ENCODE results near the gene ATP6AP1.

The ATP6AP1 gene

GRCh38 chrX:154457491-154458115 is 29.1 kb downstream of the ATP6AP1 start:
- no peaks in the 10 kb centered on the region for H3K27me3 ChIP-seq (ENCODE audit: control insufficient read depth, low read length)
- H3K9me2 ChIP-seq (replicated peaks; ENCODE audit: control insufficient read depth, low read length) = no peaks in the 10 kb centered on the region
- H3K4me3 ChIP-seq (ENCODE audit: low read length) = peak overlapping the region; percentile 80
- peak overlapping the region; percentile 58 for H3K4me2 ChIP-seq (ENCODE audit: low read length)
- H4K20me1 ChIP-seq (ENCODE audit: control insufficient read depth, insufficient read depth, low read depth, low read length) = no peaks in the 10 kb centered on the region
- H3K9me3 ChIP-seq (ENCODE audit: control insufficient read depth, insufficient read depth, low read length) = no peaks in the 10 kb centered on the region
- no peaks in the 10 kb centered on the region for H3K36me3 ChIP-seq (ENCODE audit: control insufficient read depth, low read length)
- H3K27ac ChIP-seq (ENCODE audit: low read depth, low read length) = no peak overlapping the region
- TF ChIP-seq CTCF (IDR thresholded peaks at IDR 0.05; ENCODE audit: low read depth, low read length, poor library complexity, severe bottlenecking) = no peak
- no peak for TF ChIP-seq EZH2phosphoT487 (IDR thresholded peaks at IDR 0.05; ENCODE audit: borderline replicate concordance, low read length)
- peaks cover 11% of the 10 kb centered on the region for H3K4me1 ChIP-seq (ENCODE audit: control insufficient read depth, low read length)
- H3F3A ChIP-seq (ENCODE audit: control insufficient read depth, insufficient read depth) = no peaks in the 10 kb centered on the region
- H3K79me2 ChIP-seq (ENCODE audit: control insufficient read depth, low read length) = peaks cover 14% of the 10 kb centered on the region

GRCh38 chrX:154458116-154458953 is 29.9 kb downstream of the ATP6AP1 start, which contains the start of gene PLXNA3:
PLXNA3 (plus strand) TSS chrX:154458281; CDS start chrX:154460184, 1,903 bp downstream.
- Histone ChIP-seq H3K4me2 (ENCODE audit: low read length) (peak within 1 kb of the TSS; percentile 75), H3K4me1 (ENCODE audit: control insufficient read depth, low read length) (peaks cover 11% of the 10 kb centered on the region), H3K9me3 (ENCODE audit: control insufficient read depth, insufficient read depth, low read length) (no peaks in the 10 kb centered on the region), H3K79me2 (ENCODE audit: control insufficient read depth, low read length) (peaks cover 14% of the 10 kb centered on the region), H3K4me3 (ENCODE audit: low read length) (peak within 1 kb of the TSS; percentile 80), H3K9me2 (replicated peaks; ENCODE audit: control insufficient read depth, low read length) (no peaks in the 10 kb centered on the region), H3K27ac (ENCODE audit: low read depth, low read length) (no peak within 1 kb of the TSS), H4K20me1 (ENCODE audit: control insufficient read depth, insufficient read depth, low read depth, low read length) (no peaks in the 10 kb centered on the region), H3F3A (ENCODE audit: control insufficient read depth, insufficient read depth) (no peaks in the 10 kb centered on the region), H3K27me3 (ENCODE audit: control insufficient read depth, low read length) (no peaks in the 10 kb centered on the region), H3K36me3 (ENCODE audit: control insufficient read depth, low read length) (no peaks in the 10 kb centered on the region)
- TF ChIP-seq EZH2phosphoT487 (IDR thresholded peaks at IDR 0.05; ENCODE audit: borderline replicate concordance, low read length) = no peak
- TF ChIP-seq CTCF (IDR thresholded peaks at IDR 0.05; ENCODE audit: low read depth, low read length, poor library complexity, severe bottlenecking) = no peak

GRCh38 chrX:154458954-154459778 is 30.7 kb downstream of the ATP6AP1 start:
- H3K36me3 ChIP-seq (ENCODE audit: control insufficient read depth, low read length) = no peaks in the 10 kb centered on the region
- no peak overlapping the region for H3K27ac ChIP-seq (ENCODE audit: low read depth, low read length)
- peaks cover 14% of the 10 kb centered on the region for H3K79me2 ChIP-seq (ENCODE audit: control insufficient read depth, low read length)
- H3K9me2 ChIP-seq (replicated peaks; ENCODE audit: control insufficient read depth, low read length) = no peaks in the 10 kb centered on the region
- peak overlapping the region; percentile 75 for H3K4me2 ChIP-seq (ENCODE audit: low read length)
- no peaks in the 10 kb centered on the region for H4K20me1 ChIP-seq (ENCODE audit: control insufficient read depth, insufficient read depth, low read depth, low read length)
- peak overlapping the region; percentile 80 for H3K4me3 ChIP-seq (ENCODE audit: low read length)
- H3K4me1 ChIP-seq (ENCODE audit: control insufficient read depth, low read length) = peaks cover 11% of the 10 kb centered on the region
- no peak for TF ChIP-seq EZH2phosphoT487 (IDR thresholded peaks at IDR 0.05; ENCODE audit: borderline replicate concordance, low read length)
- no peak for TF ChIP-seq CTCF (IDR thresholded peaks at IDR 0.05; ENCODE audit: low read depth, low read length, poor library complexity, severe bottlenecking)
- H3K9me3 ChIP-seq (ENCODE audit: control insufficient read depth, insufficient read depth, low read length) = no peaks in the 10 kb centered on the region
- H3K27me3 ChIP-seq (ENCODE audit: control insufficient read depth, low read length) = no peaks in the 10 kb centered on the region
- no peaks in the 10 kb centered on the region for H3F3A ChIP-seq (ENCODE audit: control insufficient read depth, insufficient read depth)

All from DOHH2 (cell line).